DOHH2 (cell line): Measurements from ENCODE around the gene PRCC.

Experiments used
- CTCF ChIP-seq: fragments of 200-600 bp; sonication (generic); IDR thresholded peaks from one replicate; pipeline ENCODE4 v1.5.1; 2014; ENCODE audit warnings: antibody characterized with exemption, mild to moderate bottlenecking, low read depth, low read length; ENCODE audit not compliant: poor library complexity, severe bottlenecking
- EZH2phosphoT487 ChIP-seq: fragments of 200-600 bp; sonication (generic); IDR thresholded peaks from 2 replicates; pipeline ENCODE4 v1.6.1; 2017; ENCODE audit warnings: borderline replicate concordance, mild to moderate bottlenecking, antibody characterized with exemption, low read length, moderate library complexity, mixed read lengths

- TF ChIP-seq CTCF (no peak), EZH2phosphoT487 (no peak)
Observed at GRCh38 chr1:156794506-156795373, 27.4 kb downstream of the PRCC start.
